MG63 (cell line): ENCODE results near the gene TSPAN5. TPM values are rescaled to one million over a fixed set of nuclear protein-coding genes. Genes with fewer than 3 reads are reported as not detected.
"Not testable (repeated sequence)": the region's sequence is repeated elsewhere in the genome, so short reads cannot be mapped to it uniquely, and the experiment has no call there.

ENCODE experiments used
- DNase-seq: peaks from one replicate; pipeline ENCODE4 v3.0.0-alpha.2; 2020
- H3K27me3 ChIP-seq: fragments of 250-450 bp; sonication (Bioruptor Pico); 2 replicates; pipeline ENCODE4 v1.5.1; 2020; ENCODE audit warnings: mild to moderate bottlenecking, moderate library complexity
- H3K36me3 ChIP-seq: fragments of 250-450 bp; sonication (Bioruptor Pico); 2 replicates; pipeline ENCODE4 v1.5.1; 2020; ENCODE audit warnings: mild to moderate bottlenecking, moderate library complexity
- H3K4me3 ChIP-seq: fragments of 250-450 bp; sonication (Bioruptor Pico); 2 replicates; pipeline ENCODE4 v1.5.1; 2020; ENCODE audit warnings: mild to moderate bottlenecking, moderate library complexity
- H3K9me3 ChIP-seq: fragments of 250-450 bp; sonication (Bioruptor Pico); 2 replicates; pipeline ENCODE4 v1.5.1; 2020; ENCODE audit warnings: mild to moderate bottlenecking, moderate library complexity
- total RNA-seq: library from RNA; depleted of rRNA; stranded (reverse); fragments of >200 nt; shearing (Covaris generic); gene quantifications from 2 replicates; pipeline ENCODE4 v1.2.3, GENCODE V29; 2014; ENCODE audit warnings: low replicate concordance

TSPAN5 gene
- total RNA-seq, 1 experiment from 2014 or later = 12.6 TPM

- no peaks in the 10 kb centered on the region for H3K9me3 ChIP-seq
- no peaks in the 10 kb centered on the region for H3K36me3 ChIP-seq
- DNase-seq = no peak
- H3K27me3 ChIP-seq = no peaks in the 10 kb centered on the region
- H3K4me3 ChIP-seq = no peak overlapping the region
Measured at GRCh38 chr4:98565681-98566301, 92.6 kb downstream of the TSPAN5 start.

GRCh38 chr4:98564852-98565251 is 93.6 kb downstream of the TSPAN5 start:
- Histone ChIP-seq H3K4me3 (no peak overlapping the region), H3K36me3 (no peaks in the 10 kb centered on the region), H3K9me3 (no peaks in the 10 kb centered on the region), H3K27me3 (no peaks in the 10 kb centered on the region)
- no peak for DNase-seq

GRCh38 chr4:98560321-98560720 is 98.1 kb downstream of the TSPAN5 start:
- Histone ChIP-seq H3K27me3 (no peaks in the 10 kb centered on the region), H3K4me3 (no peak overlapping the region), H3K36me3 (no peaks in the 10 kb centered on the region), H3K9me3 (no peaks in the 10 kb centered on the region)
- no peak for DNase-seq

GRCh38 chr4:98558471-98559169 is 99.8 kb downstream of the TSPAN5 start:
- no peak for DNase-seq
- Histone ChIP-seq H3K9me3 (no peaks in the 10 kb centered on the region), H3K36me3 (no peaks in the 10 kb centered on the region), H3K4me3 (no peak overlapping the region), H3K27me3 (no peaks in the 10 kb centered on the region)

GRCh38 chr4:98557194-98557892 is 101.1 kb downstream of the TSPAN5 start:
- H3K27me3 ChIP-seq = no peaks in the 10 kb centered on the region
- DNase-seq = peak; percentile 44
- H3K36me3 ChIP-seq = peaks cover 1% of the 10 kb centered on the region; the same call in 1 of the 2 replicates
- H3K9me3 ChIP-seq = no peaks in the 10 kb centered on the region
- H3K4me3 ChIP-seq = no peak overlapping the region

GRCh38 chr4:98556451-98556850 is 102.0 kb downstream of the TSPAN5 start:
- no peak for DNase-seq

GRCh38 chr4:98555798-98556445 is 102.5 kb downstream of the TSPAN5 start:
- no peaks in the 10 kb centered on the region for H3K27me3 ChIP-seq
- H3K36me3 ChIP-seq = peaks cover 6% of the 10 kb centered on the region; the same call in 1 of the 2 replicates
- no peaks in the 10 kb centered on the region for H3K9me3 ChIP-seq
- H3K4me3 ChIP-seq = no peak overlapping the region
- peak; percentile 19 for DNase-seq

More at GRCh38 chr4:98556451-98556850, 102.0 kb downstream of the TSPAN5 start:
- H3K9me3 ChIP-seq = no peaks in the 10 kb centered on the region
- peaks cover 6% of the 10 kb centered on the region; the same call in 1 of the 2 replicates for H3K36me3 ChIP-seq
- H3K4me3 ChIP-seq = no peak overlapping the region
- H3K27me3 ChIP-seq = no peaks in the 10 kb centered on the region

GRCh38 chr4:98546910-98547594 is 111.4 kb downstream of the TSPAN5 start:
- Histone ChIP-seq H3K4me3 (peak overlapping the region; percentile 27), H3K9me3 (no peaks in the 10 kb centered on the region), H3K36me3 (peaks cover 1% of the 10 kb centered on the region; the same call in 1 of the 2 replicates), H3K27me3 (no peaks in the 10 kb centered on the region)
- DNase-seq = peak; percentile 22

- no peak overlapping the region for H3K4me3 ChIP-seq
- no peak for DNase-seq
- no peaks in the 10 kb centered on the region for H3K9me3 ChIP-seq
- no peaks in the 10 kb centered on the region for H3K36me3 ChIP-seq
- no peaks in the 10 kb centered on the region for H3K27me3 ChIP-seq
Measured at GRCh38 chr4:98544818-98545414, 113.5 kb downstream of the TSPAN5 start.

- no peak for DNase-seq
- Histone ChIP-seq H3K36me3 (no peaks in the 10 kb centered on the region), H3K27me3 (no peaks in the 10 kb centered on the region), H3K9me3 (no peaks in the 10 kb centered on the region), H3K4me3 (no peak overlapping the region)
Measured at GRCh38 chr4:98544141-98544817, 114.1 kb downstream of the TSPAN5 start.

- Histone ChIP-seq H3K4me3 (no peak overlapping the region), H3K27me3 (no peaks in the 10 kb centered on the region), H3K9me3 (no peaks in the 10 kb centered on the region), H3K36me3 (no peaks in the 10 kb centered on the region)
- no peak for DNase-seq
Measured at GRCh38 chr4:98542011-98542410, 116.4 kb downstream of the TSPAN5 start.

GRCh38 chr4:98540803-98541202 is 117.6 kb downstream of the TSPAN5 start:
- Histone ChIP-seq H3K27me3 (no peaks in the 10 kb centered on the region), H3K4me3 (no peak overlapping the region), H3K36me3 (no peaks in the 10 kb centered on the region), H3K9me3 (no peaks in the 10 kb centered on the region)
- DNase-seq = no peak

- no peaks in the 10 kb centered on the region for H3K36me3 ChIP-seq
- H3K27me3 ChIP-seq = no peaks in the 10 kb centered on the region
- H3K4me3 ChIP-seq = no peak overlapping the region
- no peaks in the 10 kb centered on the region for H3K9me3 ChIP-seq
- DNase-seq = no peak
Measured at GRCh38 chr4:98539741-98540140, 118.7 kb downstream of the TSPAN5 start.

- Histone ChIP-seq H3K9me3 (no peaks in the 10 kb centered on the region), H3K4me3 (no peak overlapping the region), H3K36me3 (no peaks in the 10 kb centered on the region), H3K27me3 (no peaks in the 10 kb centered on the region)
- no peak for DNase-seq
Measured at GRCh38 chr4:98539299-98539698, 119.1 kb downstream of the TSPAN5 start.

GRCh38 chr4:98536631-98537030 is 121.8 kb downstream of the TSPAN5 start:
- no peak overlapping the region for H3K4me3 ChIP-seq
- no peaks in the 10 kb centered on the region for H3K27me3 ChIP-seq

GRCh38 chr4:98534146-98534545 is 124.3 kb downstream of the TSPAN5 start:
- H3K4me3 ChIP-seq, H3K36me3 ChIP-seq, DNase-seq, H3K27me3 ChIP-seq, H3K9me3 ChIP-seq: not testable (repeated sequence)

More at GRCh38 chr4:98536631-98537030, 121.8 kb downstream of the TSPAN5 start:
- DNase-seq = no peak
- H3K36me3 ChIP-seq = no peaks in the 10 kb centered on the region
- no peaks in the 10 kb centered on the region for H3K9me3 ChIP-seq
